ENCODE data around the gene HS6ST3. TPM values are rescaled to one million over a fixed set of nuclear protein-coding genes. Genes with fewer than 3 reads are reported as not detected.
A peak's percentile ranks its signal among the peaks of the same experiment; 100 is the strongest.

The HS6ST3 gene
- total RNA-seq, 1 donor from 2014 or later: 0.26 TPM

- Mint-ChIP-seq H3K36me3 (ENCODE audit: low read depth) (no peaks in the 10 kb centered on the region), H3K9me3 (no peaks in the 10 kb centered on the region), H3K4me3 (no peak overlapping the region), H3K27ac (ENCODE audit: unreplicated experiment) (no peak overlapping the region), H3K27me3 (ENCODE audit: low read depth) (no peaks in the 10 kb centered on the region), H3K4me1 (no peaks in the 10 kb centered on the region)
- DNase-seq (ENCODE audit: low read depth, low spot score): no peak
- TF ChIP-seq CTCF (conservative IDR thresholded peaks at IDR 0.05): no peak
Observed at GRCh38 chr13:96797136-96797535, 707.2 kb downstream of the HS6ST3 start.

GRCh38 chr13:96803456-96804100, 713.7 kb downstream of the HS6ST3 start:
- no peak overlapping the region for H3K27ac Mint-ChIP-seq (ENCODE audit: unreplicated experiment)
- H3K27me3 Mint-ChIP-seq (ENCODE audit: low read depth): no peaks in the 10 kb centered on the region
- no peak for DNase-seq (ENCODE audit: low read depth, low spot score)
- no peak for TF ChIP-seq CTCF (conservative IDR thresholded peaks at IDR 0.05)
- H3K4me1 Mint-ChIP-seq: no peaks in the 10 kb centered on the region
- no peak overlapping the region for H3K4me3 Mint-ChIP-seq
- no peaks in the 10 kb centered on the region for H3K9me3 Mint-ChIP-seq
- no peaks in the 10 kb centered on the region for H3K36me3 Mint-ChIP-seq (ENCODE audit: low read depth)

- no peak overlapping the region for H3K4me3 Mint-ChIP-seq
- no peaks in the 10 kb centered on the region for H3K9me3 Mint-ChIP-seq
- H3K27me3 Mint-ChIP-seq (ENCODE audit: low read depth): no peaks in the 10 kb centered on the region
- no peak for DNase-seq (ENCODE audit: low read depth, low spot score)
- H3K36me3 Mint-ChIP-seq (ENCODE audit: low read depth): no peaks in the 10 kb centered on the region
- peak overlapping the region; percentile 8 for H3K27ac Mint-ChIP-seq (ENCODE audit: unreplicated experiment)
- H3K4me1 Mint-ChIP-seq: no peaks in the 10 kb centered on the region
- TF ChIP-seq CTCF (conservative IDR thresholded peaks at IDR 0.05): no peak
Observed at GRCh38 chr13:96804174-96804573, 714.3 kb downstream of the HS6ST3 start.

GRCh38 chr13:96806746-96807145, 716.8 kb downstream of the HS6ST3 start:
- Mint-ChIP-seq H3K36me3 (ENCODE audit: low read depth) (no peaks in the 10 kb centered on the region), H3K9me3 (no peaks in the 10 kb centered on the region), H3K4me1 (no peaks in the 10 kb centered on the region), H3K27ac (ENCODE audit: unreplicated experiment) (no peak overlapping the region), H3K27me3 (ENCODE audit: low read depth) (no peaks in the 10 kb centered on the region), H3K4me3 (no peak overlapping the region)
- TF ChIP-seq CTCF (conservative IDR thresholded peaks at IDR 0.05): no peak
- no peak for DNase-seq (ENCODE audit: low read depth, low spot score)

GRCh38 chr13:96809366-96810096, 719.6 kb downstream of the HS6ST3 start:
- Mint-ChIP-seq H3K36me3 (ENCODE audit: low read depth) (peaks cover 7% of the 10 kb centered on the region), H3K4me1 (no peaks in the 10 kb centered on the region), H3K27ac (ENCODE audit: unreplicated experiment) (no peak overlapping the region), H3K27me3 (ENCODE audit: low read depth) (no peaks in the 10 kb centered on the region), H3K9me3 (peaks cover 8% of the 10 kb centered on the region), H3K4me3 (no peak overlapping the region)
- no peak for DNase-seq (ENCODE audit: low read depth, low spot score)
- TF ChIP-seq CTCF (conservative IDR thresholded peaks at IDR 0.05): no peak
